Liver (tissue), 9 donors: Measurements from ENCODE around the gene SERPINA5. TPM values are rescaled to one million over a fixed set of nuclear protein-coding genes. Genes with fewer than 3 reads are reported as not detected.

ENCODE experiments used
- DNase-seq: peaks from one replicate; pipeline ENCODE4 v3.0.0-alpha.2; 2017; ENCODE audit warnings: low spot score
- H3K27ac ChIP-seq, 2 donors: one replicate each; pipeline ENCODE4 v1.7.0; 2013; ENCODE audit warnings: inconsistent platforms in 2 of 2, low read length in 2 of 2, control low read depth in 1 of 2, low read depth in 1 of 2, mild to moderate bottlenecking in 1 of 2
- H3K27me3 ChIP-seq, 4 donors: one replicate each; pipeline versions ENCODE4 v1.6.1 to v1.7.0; 2013; ENCODE audit warnings: low read length in 3 of 4, inconsistent platforms in 1 of 4, mild to moderate bottlenecking in 1 of 4, moderate library complexity in 1 of 4; ENCODE audit not compliant: control insufficient read depth in 4 of 4, insufficient read depth in 4 of 4
- H3K36me3 ChIP-seq, 4 donors: one replicate each; pipeline versions ENCODE4 v1.6.1 to v1.7.0; 2013; ENCODE audit warnings: low read length in 3 of 4, mild to moderate bottlenecking in 3 of 4, low read depth in 1 of 4, moderate library complexity in 1 of 4; ENCODE audit not compliant: control insufficient read depth in 4 of 4, insufficient read depth in 3 of 4
- H3K4me1 ChIP-seq, 4 donors: one replicate each; pipeline versions ENCODE4 v1.6.1 to v1.7.0; 2013; ENCODE audit warnings: low read length in 3 of 4, mild to moderate bottlenecking in 3 of 4, moderate library complexity in 1 of 4; ENCODE audit not compliant: control insufficient read depth in 4 of 4, insufficient read depth in 4 of 4
- H3K4me3 ChIP-seq, 3 donors: one replicate each; pipeline versions ENCODE4 v1.6.1 to v1.7.0; 2013; ENCODE audit warnings: low read length in 3 of 3, control low read depth in 1 of 3, low read depth in 1 of 3, mild to moderate bottlenecking in 1 of 3
- H3K9ac ChIP-seq, 2 donors: one replicate each; pipeline ENCODE4 v1.7.0; 2013; ENCODE audit warnings: low read length in 2 of 2, mild to moderate bottlenecking in 2 of 2, moderate library complexity in 2 of 2, control low read depth in 1 of 2, low read depth in 1 of 2
- H3K9me3 ChIP-seq, 4 donors: one replicate each; pipeline versions ENCODE4 v1.6.1 to v1.7.0; 2013; ENCODE audit warnings: low read length in 3 of 4; ENCODE audit not compliant: control insufficient read depth in 4 of 4
- ATF3 ChIP-seq: IDR thresholded peaks from 2 replicates; pipeline ENCODE4 v1.6.1; 2016; ENCODE audit warnings: antibody characterized with exemption
- CTCF ChIP-seq: fragments of 150-350 bp; IDR thresholded peaks from 2 replicates; pipeline ENCODE4 v1.5.1; 2017; ENCODE audit warnings: improper control_type of control experiment, low read depth, low read length; ENCODE audit not compliant: missing input control
- EGR1 ChIP-seq, 2 donors: IDR thresholded peaks; 2 replicates each; pipeline ENCODE4 v1.6.1; 2016 to 2018; ENCODE audit warnings: antibody characterized with exemption in 2 of 2, low read depth in 2 of 2
- FOXA1 ChIP-seq: IDR thresholded peaks from 2 replicates; pipeline ENCODE4 v1.6.1; 2016; ENCODE audit warnings: antibody characterized with exemption
- FOXA2 ChIP-seq: IDR thresholded peaks from 2 replicates; pipeline ENCODE4 v1.6.1; 2016; ENCODE audit warnings: antibody characterized with exemption
- GABPA ChIP-seq, 2 donors: IDR thresholded peaks in 1 of 2; conservative IDR thresholded peaks in 1 of 2; 2 replicates each; pipeline ENCODE4 v1.6.1; 2016; ENCODE audit warnings: antibody characterized with exemption in 2 of 2, mild to moderate bottlenecking in 1 of 2, moderate library complexity in 1 of 2
- HNF4A ChIP-seq, 2 donors: conservative IDR thresholded peaks; 2 replicates each; pipeline ENCODE4 v1.6.1; 2016; ENCODE audit warnings: antibody characterized with exemption in 2 of 2, mild to moderate bottlenecking in 2 of 2
- HNF4G ChIP-seq: IDR thresholded peaks from 2 replicates; pipeline ENCODE4 v1.6.1; 2016; ENCODE audit warnings: antibody characterized with exemption
- JUND ChIP-seq, 2 donors: IDR thresholded peaks; 2 replicates each; pipeline ENCODE4 v1.6.1; 2016; ENCODE audit warnings: antibody characterized with exemption in 2 of 2
- MAX ChIP-seq: IDR thresholded peaks from 2 replicates; pipeline ENCODE4 v1.6.1; 2016; ENCODE audit warnings: antibody characterized with exemption
- NR2F2 ChIP-seq: IDR thresholded peaks from 2 replicates; pipeline ENCODE4 v1.6.1; 2016; ENCODE audit warnings: antibody characterized with exemption
- RAD21 ChIP-seq, 2 donors: IDR thresholded peaks; 2 replicates each; pipeline ENCODE4 v1.6.1; 2016; ENCODE audit warnings: antibody characterized with exemption in 2 of 2, mild to moderate bottlenecking in 2 of 2
- REST ChIP-seq: IDR thresholded peaks from 2 replicates; pipeline ENCODE4 v1.6.1; 2016; ENCODE audit warnings: antibody characterized with exemption, mild to moderate bottlenecking
- RXRA ChIP-seq, 2 donors: IDR thresholded peaks; 2 replicates each; pipeline ENCODE4 v1.6.1; 2017 to 2018; ENCODE audit warnings: antibody characterized with exemption in 2 of 2, mild to moderate bottlenecking in 1 of 2
- SP1 ChIP-seq: IDR thresholded peaks from 2 replicates; pipeline ENCODE4 v1.6.1; 2018; ENCODE audit warnings: antibody characterized with exemption, mild to moderate bottlenecking
- TAF1 ChIP-seq: conservative IDR thresholded peaks from 2 replicates; pipeline ENCODE4 v1.6.1; 2016; ENCODE audit warnings: antibody characterized with exemption, mild to moderate bottlenecking
- YY1 ChIP-seq: IDR thresholded peaks from 2 replicates; pipeline ENCODE4 v1.6.1; 2016; ENCODE audit warnings: antibody characterized with exemption, mild to moderate bottlenecking
- ZBTB33 ChIP-seq: IDR thresholded peaks from 2 replicates; pipeline ENCODE4 v1.6.1; 2016; ENCODE audit warnings: antibody characterized with exemption
- WGBS: extraction: QIAGEN DNeasy Blood & Tissue Kit; methylation state at CpG from one replicate; pipeline ENCODE4 v1.1.7; 2013; 5-methylcytosine and 5-hydroxymethylcytosine counted together
- polyA plus RNA-seq, 2 donors: library from polyadenylated mRNA; stranded (reverse) in 1 of 2; unstranded in 1 of 2; fragments of 200-250 nt in 1 of 2; fragments of >200 nt in 1 of 2; fragmentation: Nextera tagmentation in 1 of 2; extraction: Ambion mirVana in 1 of 2; gene quantifications; one replicate each; pipeline versions ENCODE4 v1.2.1 to v1.2.3, GENCODE V29; 2013 to 2015
- total RNA-seq, 2 donors: library from RNA; depleted of rRNA; stranded (reverse); fragments of >200 nt; gene quantifications; one replicate each; pipeline ENCODE4 v1.2.3, GENCODE V29; 2014
- donor health status: healthy.
- donor health status: healthy.
- donor health status: healthy.
- donor health status: healthy.
- donor health status: healthy.

The SERPINA5 gene
- total and polyA plus RNA-seq, 4 donors = 37.0 to 250 (median 84.0) TPM

- WGBS = 94% methylated on average over 9 of the region's 9 CpGs
Observed at GRCh38 chr14:94568186-94568585, 13.0 kb upstream of the SERPINA5 start.

More at GRCh38 chr14:94568186-94568585, 13.0 kb upstream of the SERPINA5 start:
- DNase-seq = no peak
- Histone ChIP-seq H3K4me1 (peaks cover 28 to 81% (median 66%) of the 10 kb centered on the region in 4 donors), H3K4me3 (no peak overlapping the region), H3K27ac (no peak overlapping the region), H3K9ac (no peak overlapping the region), H3K9me3 (no peaks in the 10 kb centered on the region), H3K36me3 (peaks cover 0 to 27% (median 12%) of the 10 kb centered on the region in 4 donors), H3K27me3 (no peaks in the 10 kb centered on the region)
- no peak for TF ChIP-seq EGR1 (IDR thresholded peaks at IDR 0.05; ENCODE audit: low read depth in 2 of 2)
- no peak for TF ChIP-seq MAX
- no peak for TF ChIP-seq SP1
- no peak for TF ChIP-seq FOXA1
- no peak for TF ChIP-seq JUND (IDR thresholded peaks at IDR 0.05)
- TF ChIP-seq TAF1 = no peak
- no peak for TF ChIP-seq FOXA2
- no peak for TF ChIP-seq HNF4A (conservative IDR thresholded peaks at IDR 0.05)
- no peak for TF ChIP-seq NR2F2
- TF ChIP-seq ATF3 = no peak
- TF ChIP-seq RXRA (IDR thresholded peaks at IDR 0.05) = no peak
- TF ChIP-seq YY1 = no peak
- no peak for TF ChIP-seq GABPA (IDR thresholded peaks at IDR 0.05 in 1 of 2, conservative IDR thresholded peaks at IDR 0.05 in 1 of 2)
- no peak for TF ChIP-seq RAD21 (IDR thresholded peaks at IDR 0.05)
- TF ChIP-seq REST = no peak
- TF ChIP-seq ZBTB33 = no peak
- no peak for TF ChIP-seq HNF4G
- TF ChIP-seq CTCF = no peak
